Measurements from ENCODE around the gene EMX1. TPM values are rescaled to one million over a fixed set of nuclear protein-coding genes. Genes with fewer than 3 reads are reported as not detected.

EMX1 gene
- total RNA-seq, 1 experiment from 2014 or later: not detected

DNA sequence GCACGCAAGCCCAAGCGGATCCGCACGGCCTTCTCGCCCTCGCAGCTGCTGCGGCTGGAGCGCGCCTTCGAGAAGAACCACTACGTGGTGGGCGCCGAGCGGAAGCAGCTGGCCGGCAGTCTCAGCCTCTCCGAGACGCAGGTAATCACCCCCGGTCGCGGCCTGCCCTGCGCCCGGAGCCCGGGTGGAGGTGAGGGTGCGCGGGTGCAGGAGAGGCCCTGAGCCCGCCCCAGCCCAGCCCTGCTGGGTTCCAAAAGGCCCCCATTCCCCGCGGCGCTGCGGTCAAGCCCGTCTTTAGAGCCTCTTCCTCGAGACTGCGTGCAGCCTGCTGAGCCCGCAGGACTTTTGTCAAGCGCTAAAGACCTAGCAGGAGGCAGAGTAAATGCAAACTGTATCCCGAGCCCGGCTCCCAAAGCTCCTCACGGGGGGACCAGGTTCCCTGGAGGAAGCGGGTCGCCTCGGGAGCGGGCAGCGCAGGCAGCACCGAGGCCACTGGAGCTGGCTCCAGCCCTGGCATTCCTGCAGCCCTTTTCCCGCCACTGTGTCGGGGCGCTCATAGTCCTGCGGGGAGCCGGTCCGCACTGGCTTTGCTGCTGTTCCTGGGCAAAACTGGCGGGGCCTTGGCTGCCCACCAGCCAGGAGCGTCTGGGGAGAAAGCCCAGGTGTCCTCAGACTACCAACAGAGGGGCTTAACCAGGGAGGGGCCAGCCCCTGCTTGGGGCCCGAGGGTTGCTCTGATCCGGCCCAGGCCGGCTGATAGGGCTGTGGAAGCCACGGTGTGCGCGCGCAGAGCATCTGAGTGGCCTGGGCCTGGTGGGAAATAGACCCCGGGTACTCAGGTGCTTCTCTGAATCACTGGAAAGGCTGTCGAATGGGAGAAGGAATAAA lies 7.3 kb downstream of the EMX1 start:
- DNase-seq (ENCODE audit: low read depth): no peak

DNA sequence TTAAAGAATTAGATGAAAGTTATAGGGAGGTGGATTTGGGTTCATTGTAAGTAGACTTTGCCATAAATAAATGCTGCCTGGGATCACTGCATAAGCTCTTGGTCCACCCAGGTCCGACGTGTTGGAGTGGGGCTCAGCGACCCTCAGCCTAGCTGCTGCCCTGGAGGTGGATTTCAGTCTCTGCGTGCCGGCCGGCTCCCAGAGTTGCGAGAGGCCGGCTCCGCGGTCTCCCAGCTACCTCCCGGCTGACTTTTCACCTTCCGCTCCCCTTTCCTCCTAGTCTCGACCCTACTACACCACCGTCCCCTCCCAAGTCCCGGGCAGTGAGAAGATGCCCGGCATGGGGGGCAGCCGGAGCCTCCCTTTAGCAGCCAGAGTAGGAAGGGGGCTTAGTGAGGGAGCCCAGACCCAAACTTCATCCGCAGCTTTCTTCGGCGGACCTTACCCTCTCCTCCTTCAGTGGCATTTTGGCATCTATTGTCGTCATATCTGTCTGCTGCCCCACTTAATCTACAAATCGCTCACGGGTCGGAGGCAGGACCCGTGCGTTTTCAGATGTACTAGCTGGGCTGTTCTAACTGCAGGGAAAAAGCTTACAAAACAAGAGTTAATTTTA lies 8.1 kb downstream of the EMX1 start:
- no peak for DNase-seq (ENCODE audit: low read depth)

GRCh38 chr2:72926368-72926767 lies 9.0 kb downstream of the EMX1 start:
- no peak for DNase-seq (ENCODE audit: low read depth)

GRCh38 chr2:72926811-72927465 lies 9.6 kb downstream of the EMX1 start:
- DNase-seq (ENCODE audit: low read depth): no peak

GRCh38 chr2:72927619-72928550 lies 10.6 kb downstream of the EMX1 start:
- DNase-seq (ENCODE audit: low read depth): no peak

- no peak for DNase-seq (ENCODE audit: low read depth)
Measured at GRCh38 chr2:72929010-72929409, 11.7 kb downstream of the EMX1 start.

DNA sequence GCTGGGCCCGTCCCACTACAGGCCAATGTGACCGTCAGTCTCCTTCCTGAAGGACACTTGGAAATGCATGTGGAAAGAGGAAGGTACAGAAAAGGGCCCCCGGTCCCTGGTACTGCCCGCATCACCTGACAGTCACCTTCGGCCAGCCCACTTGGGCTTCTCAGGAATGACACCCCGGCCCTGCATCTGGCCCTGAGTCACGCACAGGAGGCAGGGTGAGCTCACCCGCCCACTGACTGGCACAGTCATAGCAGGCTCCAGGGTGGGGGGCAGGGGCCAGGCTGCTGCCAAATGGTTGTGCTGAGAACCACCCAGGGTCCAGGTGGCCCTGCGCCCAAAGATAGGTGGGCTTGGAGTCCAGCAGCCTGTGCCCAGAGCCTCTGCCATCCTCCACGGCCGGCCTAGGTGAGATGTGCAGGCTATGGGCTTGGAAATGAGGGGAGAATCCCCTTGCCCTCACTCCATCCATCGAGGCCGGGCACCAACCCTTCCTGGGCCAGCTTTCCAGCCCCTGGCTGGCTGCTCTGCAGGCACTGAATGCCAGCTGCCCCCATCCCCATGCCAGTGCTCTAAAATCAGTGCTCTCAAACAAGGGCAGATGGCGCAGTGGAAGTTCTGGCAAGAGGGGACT lies 14.1 kb downstream of the EMX1 start:
- peak; percentile 73 for DNase-seq (ENCODE audit: low read depth)

DNA sequence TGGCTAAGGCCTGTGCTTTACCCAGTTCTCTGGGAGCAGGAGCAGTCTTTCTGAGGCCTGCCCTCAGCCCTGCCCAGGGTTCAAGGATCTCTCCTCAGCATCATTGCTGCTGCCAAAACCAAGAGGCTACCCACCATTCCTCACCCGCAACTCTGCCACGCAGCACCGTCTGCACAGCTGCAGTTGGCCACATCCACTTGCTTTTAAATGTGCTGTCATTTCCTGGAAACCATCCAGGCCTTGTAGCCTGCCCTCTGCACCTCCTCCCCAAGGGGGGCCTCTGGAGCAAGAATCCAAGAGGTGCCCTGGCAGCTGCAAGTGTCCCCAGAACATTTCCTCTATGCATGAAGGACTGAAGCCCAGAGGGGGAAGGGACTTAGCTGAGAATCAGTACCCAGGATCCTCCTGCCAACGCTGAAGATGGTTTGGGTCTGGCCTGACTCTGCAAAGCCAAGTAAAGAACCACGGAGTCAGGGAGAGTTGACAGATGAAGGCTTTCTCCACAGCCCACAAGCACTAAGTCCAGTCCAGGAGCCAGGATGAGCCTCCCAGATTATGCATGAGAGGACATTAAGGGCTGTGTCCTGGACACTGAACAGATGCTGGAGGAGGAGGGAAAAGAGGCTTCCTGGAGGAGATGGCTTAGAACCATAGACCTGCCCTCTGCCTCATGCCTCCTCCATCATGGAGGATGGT lies 14.9 kb downstream of the EMX1 start:
- peak; percentile 61 for DNase-seq (ENCODE audit: low read depth)

GRCh38 chr2:72932805-72933204 lies 15.5 kb downstream of the EMX1 start:
- no peak for DNase-seq (ENCODE audit: low read depth)

DNA sequence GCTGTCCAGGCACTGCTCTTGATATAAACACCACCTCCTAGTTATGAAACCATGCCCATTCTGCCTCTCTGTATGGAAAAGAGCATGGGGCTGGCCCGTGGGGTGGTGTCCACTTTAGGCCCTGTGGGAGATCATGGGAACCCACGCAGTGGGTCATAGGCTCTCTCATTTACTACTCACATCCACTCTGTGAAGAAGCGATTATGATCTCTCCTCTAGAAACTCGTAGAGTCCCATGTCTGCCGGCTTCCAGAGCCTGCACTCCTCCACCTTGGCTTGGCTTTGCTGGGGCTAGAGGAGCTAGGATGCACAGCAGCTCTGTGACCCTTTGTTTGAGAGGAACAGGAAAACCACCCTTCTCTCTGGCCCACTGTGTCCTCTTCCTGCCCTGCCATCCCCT lies 15.9 kb downstream of the EMX1 start:
- no peak for DNase-seq (ENCODE audit: low read depth)

- no peak for DNase-seq (ENCODE audit: low read depth)
Measured at GRCh38 chr2:72933646-72934151, 16.4 kb downstream of the EMX1 start.

DNA sequence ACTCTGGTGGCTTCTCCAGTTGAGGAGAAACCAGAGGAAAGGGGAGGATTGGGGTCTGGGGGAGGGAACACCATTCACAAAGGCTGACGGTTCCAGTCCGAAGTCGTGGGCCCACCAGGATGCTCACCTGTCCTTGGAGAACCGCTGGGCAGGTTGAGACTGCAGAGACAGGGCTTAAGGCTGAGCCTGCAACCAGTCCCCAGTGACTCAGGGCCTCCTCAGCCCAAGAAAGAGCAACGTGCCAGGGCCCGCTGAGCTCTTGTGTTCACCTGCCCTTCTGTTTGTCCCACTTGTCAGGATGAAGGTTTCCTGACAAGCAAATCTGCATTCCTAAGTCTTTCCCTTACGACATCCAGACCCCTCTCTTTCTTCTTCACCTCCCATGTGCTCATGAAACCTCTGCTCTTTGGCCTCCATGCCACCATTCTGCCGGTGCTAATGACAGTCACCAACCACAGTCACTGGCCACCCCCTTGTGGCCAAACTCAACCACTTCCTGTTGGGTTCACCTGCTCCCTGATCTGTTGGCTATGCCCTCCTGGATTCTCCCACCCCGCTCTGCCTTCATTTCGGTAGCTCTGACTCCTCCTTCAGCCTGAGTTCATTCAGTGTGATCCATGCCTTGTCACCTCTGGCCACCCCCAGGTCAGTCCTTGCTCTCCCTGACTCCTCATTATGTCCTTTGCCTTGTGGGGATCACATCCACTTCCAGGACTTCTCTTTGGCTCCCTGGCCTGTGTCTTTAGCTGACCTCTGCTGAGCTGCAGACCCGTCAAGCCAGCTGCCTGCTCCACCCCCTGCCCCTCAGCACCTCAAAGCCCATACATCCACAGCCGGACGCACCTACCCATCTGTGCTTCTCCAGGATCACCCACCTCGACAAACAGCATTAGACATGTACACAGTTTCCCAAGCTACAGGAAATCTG lies 17.6 kb downstream of the EMX1 start:
- peak; percentile 48 for DNase-seq (ENCODE audit: low read depth)

- DNase-seq (ENCODE audit: low read depth): no peak
Measured at GRCh38 chr2:72935611-72935957, 18.3 kb downstream of the EMX1 start.

- DNase-seq (ENCODE audit: low read depth): no peak
Measured at GRCh38 chr2:72936660-72937355, 19.5 kb downstream of the EMX1 start.

GRCh38 chr2:72937356-72937669 lies 20.0 kb downstream of the EMX1 start:
- no peak for DNase-seq (ENCODE audit: low read depth)

DNA sequence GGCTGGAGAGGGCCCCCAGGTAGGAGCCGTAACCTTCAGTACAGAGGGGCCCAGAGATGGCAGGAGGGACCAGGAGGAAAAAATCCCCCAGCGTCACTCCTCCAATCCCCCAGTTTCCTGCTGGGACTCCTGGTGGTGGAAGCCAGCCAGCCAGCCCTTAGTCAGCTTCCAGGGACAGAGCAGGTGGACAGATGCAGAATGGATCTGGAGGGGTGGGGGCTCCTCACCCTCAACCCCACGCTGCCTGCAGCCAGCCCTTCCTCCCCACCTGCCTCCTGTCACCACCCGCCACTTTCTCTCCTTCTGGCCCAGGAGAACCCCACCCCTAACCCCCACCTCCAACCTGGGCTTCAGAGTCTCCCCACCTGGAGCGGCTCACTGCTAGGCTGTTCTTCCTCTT lies 21.1 kb downstream of the EMX1 start:
- no peak for DNase-seq (ENCODE audit: low read depth)

DNA sequence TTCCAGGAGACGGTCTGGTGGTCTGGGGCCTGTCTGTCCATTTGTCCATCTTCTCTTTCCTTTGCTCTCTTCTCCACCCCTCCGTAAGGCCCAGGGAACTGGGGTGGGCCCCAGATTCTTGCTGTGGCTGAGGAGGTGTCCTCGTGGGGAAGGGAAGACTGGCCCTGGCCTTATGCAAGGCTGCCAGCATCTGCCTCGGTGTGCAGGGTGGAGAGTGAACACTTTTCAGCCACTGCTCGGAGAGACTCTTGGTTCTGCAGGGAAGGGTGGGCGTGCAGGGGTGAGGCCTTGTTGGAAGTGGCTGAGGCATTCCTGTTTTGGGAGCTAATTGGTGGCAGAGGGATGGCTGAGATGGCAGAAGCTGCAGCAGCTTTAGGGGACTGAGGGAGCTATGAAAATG lies 23.0 kb downstream of the EMX1 start:
- DNase-seq (ENCODE audit: low read depth): no peak

GRCh38 chr2:72940786-72941185 lies 23.5 kb downstream of the EMX1 start:
- DNase-seq (ENCODE audit: low read depth): no peak

DNA sequence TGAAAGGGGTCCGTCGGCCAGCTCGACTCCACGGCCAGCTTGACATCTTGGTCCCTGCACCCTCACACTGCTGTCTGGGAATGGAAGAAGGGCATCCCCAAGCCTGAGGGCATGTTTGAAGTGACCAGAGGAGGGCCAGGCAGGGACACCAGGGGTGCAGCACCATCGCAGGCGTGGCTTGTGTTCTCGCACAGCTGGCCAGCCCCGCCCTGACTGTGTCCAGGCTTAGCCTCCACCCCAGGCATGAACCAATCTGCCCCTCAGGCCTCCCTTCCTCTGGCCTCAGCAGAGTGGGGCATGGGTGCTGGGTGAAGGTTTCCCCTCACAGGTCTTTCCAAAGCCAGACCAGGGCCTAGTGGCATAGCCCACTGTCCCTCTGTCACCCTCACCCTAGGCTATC lies 25.0 kb downstream of the EMX1 start:
- DNase-seq (ENCODE audit: low read depth): no peak
